NCI-H1092 treated with DMSO at 0.1 percent for 48 hours (cell line): ENCODE measurements around the gene IGFL4.

Experiments
- DNase-seq: peaks from one replicate; lab custom pipeline; 2025; lab: John Stamatoyannopoulos, UW

IGFL4 gene

DNA sequence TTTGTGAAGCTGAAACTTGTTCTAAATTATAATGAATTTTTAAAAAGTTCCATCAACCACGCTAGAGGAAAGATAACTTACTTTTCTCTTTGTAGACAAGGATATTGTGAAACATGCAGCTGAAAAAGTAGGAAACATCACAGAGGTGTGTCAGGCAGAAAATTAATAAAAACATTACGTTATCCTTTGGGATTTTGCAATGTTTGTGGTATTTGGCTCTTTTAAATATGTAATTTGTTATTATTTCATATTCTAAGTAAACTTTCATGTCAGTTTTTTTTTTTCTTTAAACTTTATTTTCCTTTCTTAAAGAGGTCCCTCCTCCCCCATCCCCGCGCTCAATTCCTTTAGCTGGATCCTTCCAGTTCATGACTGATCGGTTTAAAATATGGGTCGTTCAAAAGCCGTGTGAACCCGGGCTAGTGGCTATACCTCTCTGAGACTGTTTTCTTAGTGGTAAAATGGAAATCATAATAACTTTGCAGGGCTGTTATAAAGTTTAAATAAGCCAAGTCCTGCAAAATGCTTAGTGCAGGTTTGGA is 46.3 kb downstream of the IGFL4 start:
- no peak for DNase-seq

- DNase-seq = no peak
Observed at GRCh38 chr19:45990113-45990728, 50.6 kb downstream of the IGFL4 start.
